ENCODE results near the gene AREG. TPM values are rescaled to one million over a fixed set of nuclear protein-coding genes. Genes with fewer than 3 reads are reported as not detected.

Gene AREG
- total RNA-seq, 1 experiment from 2014 or later: 4.5 TPM

- Histone ChIP-seq H3K4me2 (no peak overlapping the region), H3K9me3 (ENCODE audit: insufficient read depth, low read depth) (no peaks in the 10 kb centered on the region), H3K27ac (no peak overlapping the region), H3K36me3 (ENCODE audit: low read depth) (no peaks in the 10 kb centered on the region), H3K4me1 (replicated peaks; ENCODE audit: insufficient read depth) (no peaks in the 10 kb centered on the region), H2AFZ (no peak overlapping the region), H3K27me3 (ENCODE audit: insufficient read depth, low read depth) (no peaks in the 10 kb centered on the region), H3K4me3 (no peak overlapping the region), H3F3A (ENCODE audit: insufficient read depth, low read depth) (no peaks in the 10 kb centered on the region), H3K9me2 (ENCODE audit: insufficient read depth) (no peaks in the 10 kb centered on the region), H4K20me1 (ENCODE audit: insufficient read depth) (no peaks in the 10 kb centered on the region), H3K79me2 (ENCODE audit: low read depth) (no peaks in the 10 kb centered on the region)
- POLR2A ChIA-PET (ENCODE audit: unreplicated experiment): no interaction called here
- no peak for DNase-seq
- TF ChIP-seq CTCF (conservative IDR thresholded peaks at IDR 0.05) (no peak), EZH2 (IDR thresholded peaks at IDR 0.05; ENCODE audit: low read depth) (no peak)
- intact Hi-C loops (cut with micrococcal nuclease; ENCODE audit: unreplicated experiment): no loop called here
- no TSS peak for BruUV-seq (replicated peaks)
- CTCF ChIA-PET: interaction anchor here (0.6 kb wide), 1 partner anchor 408 kb away, joined by 3 read pairs; no protein-coding TSS in a partner anchor
Measured at GRCh38 chr4:74400395-74400794, 44.5 kb upstream of the AREG start.

- intact Hi-C loops (cut with micrococcal nuclease; ENCODE audit: unreplicated experiment): no loop called here
- no peaks in the 10 kb centered on the region for H3K36me3 ChIP-seq (ENCODE audit: low read depth)
- ChIA-PET POLR2A (ENCODE audit: unreplicated experiment) (interaction anchor here (0.7 kb wide), 1 partner anchor 181 kb away, joined by 5 read pairs; no protein-coding TSS in a partner anchor), CTCF (no interaction called here)
- H3K27ac ChIP-seq: no peak overlapping the region
- no peaks in the 10 kb centered on the region for H3K9me2 ChIP-seq (ENCODE audit: insufficient read depth)
- no peak overlapping the region for H3K4me2 ChIP-seq
- no peaks in the 10 kb centered on the region for H3K4me1 ChIP-seq (replicated peaks; ENCODE audit: insufficient read depth)
- no peaks in the 10 kb centered on the region for H4K20me1 ChIP-seq (ENCODE audit: insufficient read depth)
- H3F3A ChIP-seq (ENCODE audit: insufficient read depth, low read depth): no peaks in the 10 kb centered on the region
- H3K9me3 ChIP-seq (ENCODE audit: insufficient read depth, low read depth): no peaks in the 10 kb centered on the region
- no peaks in the 10 kb centered on the region for H3K79me2 ChIP-seq (ENCODE audit: low read depth)
- DNase-seq: no peak
- TF ChIP-seq EZH2 (IDR thresholded peaks at IDR 0.05; ENCODE audit: low read depth) (no peak), CTCF (conservative IDR thresholded peaks at IDR 0.05) (no peak)
- no TSS peak for BruUV-seq (replicated peaks)
- no peak overlapping the region for H3K4me3 ChIP-seq
- no peaks in the 10 kb centered on the region for H3K27me3 ChIP-seq (ENCODE audit: insufficient read depth, low read depth)
- H2AFZ ChIP-seq: no peak overlapping the region
Measured at GRCh38 chr4:74402692-74403456, 42.1 kb upstream of the AREG start.

GRCh38 chr4:74407891-74408290 is 37.0 kb upstream of the AREG start:
- H3K9me3 ChIP-seq (ENCODE audit: insufficient read depth, low read depth): no peaks in the 10 kb centered on the region
- H3K27ac ChIP-seq: no peak overlapping the region
- no peaks in the 10 kb centered on the region for H3F3A ChIP-seq (ENCODE audit: insufficient read depth, low read depth)
- TF ChIP-seq EZH2 (IDR thresholded peaks at IDR 0.05; ENCODE audit: low read depth) (no peak), CTCF (conservative IDR thresholded peaks at IDR 0.05) (no peak)
- H2AFZ ChIP-seq: no peak overlapping the region
- H4K20me1 ChIP-seq (ENCODE audit: insufficient read depth): no peaks in the 10 kb centered on the region
- no peak overlapping the region for H3K4me3 ChIP-seq
- H3K36me3 ChIP-seq (ENCODE audit: low read depth): no peaks in the 10 kb centered on the region
- BruUV-seq (replicated peaks): no TSS peak
- H3K9me2 ChIP-seq (ENCODE audit: insufficient read depth): no peaks in the 10 kb centered on the region
- no peaks in the 10 kb centered on the region for H3K4me1 ChIP-seq (replicated peaks; ENCODE audit: insufficient read depth)
- ChIA-PET POLR2A (ENCODE audit: unreplicated experiment) (interaction anchor here (0.6 kb wide), 1 partner anchor 62 kb away, joined by 8 read pairs; no protein-coding TSS in a partner anchor), CTCF (no interaction called here)
- DNase-seq: no peak
- no peaks in the 10 kb centered on the region for H3K27me3 ChIP-seq (ENCODE audit: insufficient read depth, low read depth)
- no peaks in the 10 kb centered on the region for H3K79me2 ChIP-seq (ENCODE audit: low read depth)
- intact Hi-C loops (cut with micrococcal nuclease; ENCODE audit: unreplicated experiment): no loop called here
- no peak overlapping the region for H3K4me2 ChIP-seq
